GM13977 (cell line): ENCODE measurements around the gene LMF1.

ENCODE experiments used
- DNase-seq: peaks from one replicate; pipeline ENCODE4 v3.0.0; 2012; ENCODE audit warnings: low spot score
- CTCF ChIP-seq: IDR thresholded peaks from 2 replicates; pipeline ENCODE4 v1.5.1; 2012; ENCODE audit warnings: mild to moderate bottlenecking, control low read depth; ENCODE audit not compliant: insufficient read depth; ENCODE audit errors: extremely low read depth, missing control alignments
- in situ Hi-C: fragments of 300-500 bp; cut with MboI; formaldehyde crosslinking; loops from one replicate; pipeline ENCODE4 v1.12.0; 2022; ENCODE audit warnings: low sequenced_read_pairs, low pct_unique_long_range_greater_than_20kb, mixed read lengths, inconsistent platforms; ENCODE audit not compliant: unreplicated experiment

Gene LMF1

GRCh38 chr16:931626-932500 is 38.9 kb downstream of the LMF1 start:
- in situ Hi-C loops: no loop called here
- no peak for TF ChIP-seq CTCF
- no peak for DNase-seq

GRCh38 chr16:931171-931570 is 39.6 kb downstream of the LMF1 start:
- in situ Hi-C loops: no loop called here
- no peak for DNase-seq
- TF ChIP-seq CTCF: no peak

DNA sequence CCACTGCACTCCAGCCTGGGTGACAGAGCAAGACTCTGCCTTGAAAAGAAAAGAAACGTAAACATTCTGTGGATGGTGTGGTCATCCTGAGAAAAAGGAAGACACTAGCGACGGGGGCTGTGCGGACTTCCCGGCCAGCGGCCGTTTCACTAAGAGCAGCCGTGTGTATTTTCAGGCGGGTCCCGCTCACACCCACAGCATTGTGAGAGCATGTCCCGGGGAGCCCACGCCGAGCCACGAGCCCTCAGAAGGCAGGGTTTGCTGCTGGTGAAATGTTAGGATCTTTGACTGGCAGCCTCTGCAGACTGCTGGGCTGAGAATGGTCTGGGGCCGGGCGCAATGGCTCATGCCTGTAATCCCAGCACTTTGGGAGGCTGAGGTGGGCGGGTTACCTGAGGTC is 40.3 kb downstream of the LMF1 start:
- TF ChIP-seq CTCF: no peak
- no peak for DNase-seq
- in situ Hi-C loops: no loop called here

GRCh38 chr16:930076-930475 is 40.7 kb downstream of the LMF1 start:
- in situ Hi-C loops: no loop called here
- no peak for TF ChIP-seq CTCF

GRCh38 chr16:929227-930073 is 41.3 kb downstream of the LMF1 start:
- in situ Hi-C loops: no loop called here
- TF ChIP-seq CTCF: no peak
- DNase-seq: no peak

More at GRCh38 chr16:930076-930475, 40.7 kb downstream of the LMF1 start:
- no peak for DNase-seq

GRCh38 chr16:928526-928925 is 42.3 kb downstream of the LMF1 start:
- in situ Hi-C loops: no loop called here
- no peak for DNase-seq
- TF ChIP-seq CTCF: no peak
